A549 (cell line): ENCODE measurements around the gene HSDL2. TPM values are rescaled to one million over a fixed set of nuclear protein-coding genes. Genes with fewer than 3 reads are reported as not detected.
"Not testable (repeated sequence)": the region's sequence is repeated elsewhere in the genome, so short reads cannot be mapped to it uniquely, and the experiment has no call there.

Source experiments
- ATAC-seq, 2 experiments: fragments of 200-7000 bp in 1 of 2; fragments of >200 bp in 1 of 2; cut with Nextera tagmentation in 1 of 2; cut with Tn5 transposase in 1 of 2; 3 replicates each; pipeline versions ENCODE4 v1.8.0 to v1.9.1; 2018 to 2020; ENCODE audit warnings: mild to moderate bottlenecking in 1 of 2, moderate library complexity in 1 of 2
- CTCF ChIA-PET: fragments of 300-600 bp; sonication (Branson Sonifier 250); formaldehyde crosslinking; extraction: SDS; loops from one replicate; lab custom pipeline; 2021; ENCODE audit warnings: antibody characterized with exemption, inconsistent platforms; lab: Yijun Ruan, JAX
- POLR2A ChIA-PET: fragments of 350-600 bp; formaldehyde crosslinking; extraction: SDS; loops from one replicate; lab custom pipeline; 2021; ENCODE audit warnings: antibody characterized with exemption, inconsistent platforms; lab: Yijun Ruan, JAX
- DNase-seq, 2 experiments: peaks; one replicate each; pipeline versions ENCODE4 v3.0.0 to v3.0.0-alpha.2; 2011 to 2016; ENCODE audit warnings: low read depth in 1 of 2, low spot score in 1 of 2
- FAIRE-seq: peaks from 2 replicates; lab custom pipeline; 2011; peaks lifted over from hg19 to GRCh38; lab: Jason Lieb, UNC
- H3K27ac ChIP-seq, 2 experiments: fragments of >200 bp; sonication (Bioruptor Twin); formaldehyde crosslinking; 3 replicates each; pipeline ENCODE4 v1.5.1; 2016 to 2017
- H3K4me1 ChIP-seq: fragments of >200 bp; sonication (Bioruptor Twin); formaldehyde crosslinking; 3 replicates; pipeline ENCODE4 v1.6.1; 2016
- H3K4me2 ChIP-seq: fragments of >200 bp; sonication (Bioruptor Twin); formaldehyde crosslinking; 3 replicates; pipeline ENCODE4 v1.6.1; 2016
- H3K4me3 ChIP-seq: fragments of >200 bp; sonication (Bioruptor Twin); formaldehyde crosslinking; 3 replicates; pipeline ENCODE4 v1.5.1; 2016
- H3K9me3 ChIP-seq: fragments of >200 bp; sonication (Bioruptor Twin); formaldehyde crosslinking; 3 replicates; pipeline ENCODE4 v1.6.1; 2016
- BCL3 ChIP-seq: fragments of >200 bp; sonication (Bioruptor Twin); formaldehyde crosslinking; IDR thresholded peaks from 3 replicates; pipeline ENCODE4 v1.6.1; 2016
- BHLHE40 ChIP-seq: IDR thresholded peaks from 2 replicates; pipeline ENCODE4 v1.6.1; 2012; ENCODE audit warnings: low read depth, low read length, inconsistent platforms
- EP300 ChIP-seq, 2 experiments: fragments of >200 bp; sonication (Bioruptor Twin); formaldehyde crosslinking; IDR thresholded peaks; 2 replicates in 1 of 2; 3 replicates in 1 of 2; pipeline ENCODE4 v1.6.1; 2016 to 2017
- ESRRA ChIP-seq: fragments of 150-350 bp; IDR thresholded peaks from 2 replicates; pipeline ENCODE4 v1.6.1; 2014; ENCODE audit warnings: mild to moderate bottlenecking, low read length, borderline replicate concordance
- FOSB ChIP-seq: fragments of 250-450 bp; sonication (Bioruptor Pico); IDR thresholded peaks from 2 replicates; pipeline ENCODE4 v1.5.0; 2020; ENCODE audit warnings: mild to moderate bottlenecking, moderate library complexity
- HEYL ChIP-seq: fragments of 250-450 bp; sonication (Bioruptor Pico); IDR thresholded peaks from 2 replicates; pipeline ENCODE4 v1.8.0; 2021; ENCODE audit warnings: mild to moderate bottlenecking, moderate library complexity
- HMGXB4 ChIP-seq: fragments of 250-450 bp; sonication (Bioruptor Pico); IDR thresholded peaks from 2 replicates; pipeline ENCODE4 v1.5.0; 2021; ENCODE audit warnings: mild to moderate bottlenecking, moderate library complexity, borderline replicate concordance
- HOXB13 ChIP-seq: fragments of 250-450 bp; sonication (Bioruptor Pico); IDR thresholded peaks from 2 replicates; pipeline ENCODE4 v1.5.0; 2020; ENCODE audit warnings: low read depth, mild to moderate bottlenecking, moderate library complexity
- JUN ChIP-seq, 2 experiments: fragments of >200 bp; sonication (Bioruptor Twin); formaldehyde crosslinking; IDR thresholded peaks; 2 replicates in 1 of 2; 3 replicates in 1 of 2; pipeline ENCODE4 v1.6.1; 2016 to 2017
- KDM1A ChIP-seq: fragments of 200-600 bp; sonication (generic); IDR thresholded peaks from 2 replicates; pipeline ENCODE4 v1.6.1; 2016; ENCODE audit warnings: low read depth, mild to moderate bottlenecking
- MAZ ChIP-seq: fragments of 150-350 bp; IDR thresholded peaks from 2 replicates; pipeline ENCODE4 v1.6.1; 2014; ENCODE audit warnings: antibody characterized with exemption, low read depth, low read length, borderline replicate concordance
- NFE2L2 ChIP-seq: fragments of 150-350 bp; conservative IDR thresholded peaks from 2 replicates; pipeline ENCODE4 v1.6.1; 2014; ENCODE audit warnings: low read length
- NPAS2 ChIP-seq: fragments of 250-450 bp; sonication (Bioruptor Pico); IDR thresholded peaks from 2 replicates; pipeline ENCODE4 v1.8.0; 2022; ENCODE audit warnings: mild to moderate bottlenecking, moderate library complexity, borderline replicate concordance
- NR3C1 ChIP-seq: fragments of >200 bp; sonication (Bioruptor Twin); formaldehyde crosslinking; IDR thresholded peaks from 3 replicates; pipeline ENCODE4 v1.6.1; 2017
- REST ChIP-seq: fragments of 200-600 bp; sonication (generic); IDR thresholded peaks from 2 replicates; pipeline ENCODE4 v1.6.1; 2016; ENCODE audit warnings: antibody characterized with exemption, mild to moderate bottlenecking, moderate library complexity
- SMC3 ChIP-seq: fragments of >200 bp; sonication (Bioruptor Twin); formaldehyde crosslinking; IDR thresholded peaks from 3 replicates; pipeline ENCODE4 v1.6.1; 2018; ENCODE audit warnings: inconsistent platforms
- WGBS: methylation state at CpG from one replicate; pipeline ENCODE4 v1.1.6; 2017; ENCODE audit errors: missing lambda C conversion rate; 5-methylcytosine and 5-hydroxymethylcytosine counted together
- polyA plus RNA-seq, 4 experiments: library from polyadenylated mRNA; depleted of rRNA in 3 of 4; stranded (reverse); fragments of >200 nt; fragmentation: RNase III in 1 of 4; extraction: RNeasy Plus Mini Kit Qiagen cat#74134 plus additional on column Dnase treatment in 1 of 4; gene quantifications; 2 replicates in 3 of 4; 3 replicates in 1 of 4; pipeline ENCODE4 v1.2.3, GENCODE V29; 2011 to 2017
- TF ChIP-seq, protein P1 (sequence below): IDR thresholded peaks from 2 replicates; pipeline ENCODE4 v1.6.1; 2012; ENCODE audit warnings: low read depth, borderline replicate concordance
- TF ChIP-seq, protein P2 (sequence below): fragments of 250-450 bp; sonication (Bioruptor Pico); IDR thresholded peaks from 2 replicates; pipeline ENCODE4 v1.5.0; 2020; ENCODE audit warnings: low read depth, mild to moderate bottlenecking, moderate library complexity
- TF ChIP-seq, protein P3 (sequence below): IDR thresholded peaks from 2 replicates; pipeline ENCODE4 v1.6.1; 2012

The HSDL2 gene
- polyA plus RNA-seq, 2 of the 4 experiments (the other 2 are of a cell fraction) = 47.4 to 47.7 TPM

DNA sequence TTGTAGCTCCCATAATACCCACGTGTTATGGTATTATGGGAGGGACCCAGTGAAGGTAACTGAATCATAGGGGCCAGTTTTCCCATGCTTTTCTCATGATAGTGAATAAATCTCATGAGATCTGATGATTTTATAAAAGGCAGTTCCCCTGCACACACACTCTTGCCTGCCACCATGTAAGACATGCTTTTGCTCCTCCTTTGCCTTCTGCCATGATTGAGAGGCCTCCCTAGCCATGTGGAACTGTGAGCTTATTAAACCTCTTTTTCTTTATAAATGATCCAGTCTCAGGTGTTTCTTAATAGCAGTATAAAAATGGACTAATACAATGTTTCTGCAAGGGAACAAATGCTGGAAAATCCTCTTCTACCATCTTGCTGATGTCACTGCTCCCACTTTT is 10.1 kb upstream of the HSDL2 start:
- ATAC-seq = no peak
- 91% methylated on average over 1 of the region's 1 CpG for whole genome bisulfite sequencing
- TF ChIP-seq SMC3 = no peak
- TF ChIP-seq ESRRA = no peak
- TF ChIP-seq HEYL (CRISPR knock-in tag) = no peak
- TF ChIP-seq, protein P1, sequence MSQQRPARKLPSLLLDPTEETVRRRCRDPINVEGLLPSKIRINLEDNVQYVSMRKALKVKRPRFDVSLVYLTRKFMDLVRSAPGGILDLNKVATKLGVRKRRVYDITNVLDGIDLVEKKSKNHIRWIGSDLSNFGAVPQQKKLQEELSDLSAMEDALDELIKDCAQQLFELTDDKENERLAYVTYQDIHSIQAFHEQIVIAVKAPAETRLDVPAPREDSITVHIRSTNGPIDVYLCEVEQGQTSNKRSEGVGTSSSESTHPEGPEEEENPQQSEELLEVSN = no peak
- TF ChIP-seq NPAS2 (CRISPR knock-in tag) = no peak
- no peak for TF ChIP-seq NFE2L2
- TF ChIP-seq NR3C1 = no peak
- no peak for TF ChIP-seq JUN (IDR thresholded peaks at IDR 0.05)
- no peak for TF ChIP-seq BHLHE40
- TF ChIP-seq, protein P2, sequence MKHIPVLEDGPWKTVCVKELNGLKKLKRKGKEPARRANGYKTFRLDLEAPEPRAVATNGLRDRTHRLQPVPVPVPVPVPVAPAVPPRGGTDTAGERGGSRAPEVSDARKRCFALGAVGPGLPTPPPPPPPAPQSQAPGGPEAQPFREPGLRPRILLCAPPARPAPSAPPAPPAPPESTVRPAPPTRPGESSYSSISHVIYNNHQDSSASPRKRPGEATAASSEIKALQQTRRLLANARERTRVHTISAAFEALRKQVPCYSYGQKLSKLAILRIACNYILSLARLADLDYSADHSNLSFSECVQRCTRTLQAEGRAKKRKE (CRISPR knock-in tag) = no peak
- TF ChIP-seq HMGXB4 (CRISPR knock-in tag) = no peak
- ChIA-PET CTCF (interaction anchor here (0.7 to 5.5 kb wide), 5 partner anchors 8 to 271 kb away, joined by 3 to 35 read pairs (median 5); partner anchors contain the start of genes HSDL2 and PTBP3), POLR2A (interaction anchor here (1.9 kb wide), 1 partner anchor 10 kb away, joined by 9 read pairs; the partner anchor contains the start of gene HSDL2)
- no peak for FAIRE-seq
- DNase-seq = no peak
- Histone ChIP-seq H3K4me3 (no peak overlapping the region), H3K9me3 (peaks cover 27% of the 10 kb centered on the region; the same call in 2 of the 3 replicates), H3K4me2 (no peak overlapping the region), H3K27ac (no peak overlapping the region), H3K4me1 (no peaks in the 10 kb centered on the region)

- peaks cover 22% of the 10 kb centered on the region; the same call in 2 of the 3 replicates for H3K9me3 ChIP-seq
- no peak for FAIRE-seq
- no peak overlapping the region for H3K4me2 ChIP-seq
- H3K27ac ChIP-seq = no peak overlapping the region
- 97% methylated on average over 1 of the region's 1 CpG for WGBS
- H3K4me3 ChIP-seq = no peak overlapping the region
- TF ChIP-seq KDM1A = no peak
- no peak for TF ChIP-seq HEYL (CRISPR knock-in tag)
- no peak for TF ChIP-seq BCL3
- TF ChIP-seq HOXB13 (CRISPR knock-in tag) = no peak
- no peak for TF ChIP-seq MAZ
- no peak for TF ChIP-seq FOSB (CRISPR knock-in tag)
- no peak for TF ChIP-seq REST
- no peak for TF ChIP-seq EP300 (IDR thresholded peaks at IDR 0.05)
- TF ChIP-seq, protein P3, sequence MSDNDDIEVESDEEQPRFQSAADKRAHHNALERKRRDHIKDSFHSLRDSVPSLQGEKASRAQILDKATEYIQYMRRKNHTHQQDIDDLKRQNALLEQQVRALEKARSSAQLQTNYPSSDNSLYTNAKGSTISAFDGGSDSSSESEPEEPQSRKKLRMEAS = no peak
- no peak for ATAC-seq
- H3K4me1 ChIP-seq = no peaks in the 10 kb centered on the region
- CTCF ChIA-PET = interaction anchor here (0.6 to 5.5 kb wide), 5 partner anchors 10 to 279 kb away, joined by 4 to 35 read pairs (median 5); partner anchors contain the start of gene PTBP3
- POLR2A ChIA-PET = no interaction called here
- no peak for DNase-seq
These were observed 8.8 kb upstream of the HSDL2 start for GRCh38 chr9:112371060-112371459.

GRCh38 chr9:112373666-112374065 is 6.2 kb upstream of the HSDL2 start:
- H3K4me2 ChIP-seq, FAIRE-seq, H3K27ac ChIP-seq, POLR2A ChIA-PET, DNase-seq, H3K4me3 ChIP-seq, ATAC-seq: not testable (repeated sequence)
- Histone ChIP-seq H3K9me3 (peaks cover 22% of the 10 kb centered on the region; the same call in 2 of the 3 replicates), H3K4me1 (peaks cover 13% of the 10 kb centered on the region; the same call in 2 of the 3 replicates)
- 78% methylated on average over 2 of the region's 2 CpGs for WGBS
- CTCF ChIA-PET = interaction anchor here (5.5 kb wide), 1 partner anchor 12 kb away, joined by 35 read pairs; no protein-coding TSS in a partner anchor

DNA sequence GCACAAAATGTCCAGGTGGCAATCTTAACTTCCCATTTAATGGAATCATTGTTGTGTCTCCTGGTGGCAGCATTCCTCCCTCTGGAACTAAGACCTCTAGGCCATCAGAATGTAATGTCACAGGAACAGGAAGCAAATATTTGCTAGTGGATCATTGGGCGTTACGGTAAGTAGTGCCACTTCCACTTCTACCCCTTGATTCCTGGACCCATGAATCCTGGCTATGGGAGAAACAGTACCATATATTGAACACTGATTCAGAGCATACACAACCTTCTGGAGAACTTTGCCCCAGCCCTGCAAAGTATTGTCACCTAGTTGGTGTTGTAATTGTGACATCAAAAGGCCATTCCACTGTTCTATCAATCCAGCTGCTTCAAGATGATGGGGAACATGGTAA is 5.7 kb upstream of the HSDL2 start:
- ATAC-seq, DNase-seq, H3K27ac ChIP-seq, FAIRE-seq, H3K4me3 ChIP-seq, H3K4me2 ChIP-seq, POLR2A ChIA-PET: not testable (repeated sequence)
- CTCF ChIA-PET = interaction anchor here (5.5 kb wide), 1 partner anchor 13 kb away, joined by 35 read pairs; no protein-coding TSS in a partner anchor
- peaks cover 19% of the 10 kb centered on the region; the same call in 2 of the 3 replicates for H3K9me3 ChIP-seq
- H3K4me1 ChIP-seq = peaks cover 13% of the 10 kb centered on the region; the same call in 2 of the 3 replicates
- 96% methylated on average over 2 of the region's 2 CpGs for WGBS
